Stimulated activated CD4-positive, alpha-beta T cell treated with anti-CD3 and anti-CD28 coated beads, TNF-alpha, amount 100 ng/mL, for 1 hour (primary cell): ENCODE data around the gene LRIG1.

Experiments
- DNase-seq, 3 donors: peaks; one replicate each; pipeline ENCODE4 v3.0.0-alpha.2; 2020; ENCODE audit warnings: low read depth in 3 of 3, low spot score in 1 of 3

Gene LRIG1

DNA sequence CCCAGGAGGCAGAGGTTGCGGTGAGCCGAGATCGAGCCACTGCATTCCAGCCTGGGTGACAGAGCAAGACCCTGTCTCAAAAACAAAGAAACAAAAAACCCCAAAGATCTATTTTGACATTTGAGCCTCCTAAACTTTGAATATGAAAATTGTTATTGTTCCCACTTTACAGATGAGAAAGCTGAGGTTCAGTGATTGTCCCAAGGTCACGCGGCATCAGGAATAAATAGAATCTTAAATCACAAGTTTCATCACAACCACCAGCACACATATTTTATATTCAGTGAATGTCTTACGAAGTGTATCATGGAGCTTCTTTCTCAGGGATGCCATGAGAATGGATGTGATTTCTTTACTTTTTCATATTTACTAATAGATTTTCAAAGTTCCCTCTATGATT lies 5.3 kb upstream of the LRIG1 start:
- DNase-seq: no peak

DNA sequence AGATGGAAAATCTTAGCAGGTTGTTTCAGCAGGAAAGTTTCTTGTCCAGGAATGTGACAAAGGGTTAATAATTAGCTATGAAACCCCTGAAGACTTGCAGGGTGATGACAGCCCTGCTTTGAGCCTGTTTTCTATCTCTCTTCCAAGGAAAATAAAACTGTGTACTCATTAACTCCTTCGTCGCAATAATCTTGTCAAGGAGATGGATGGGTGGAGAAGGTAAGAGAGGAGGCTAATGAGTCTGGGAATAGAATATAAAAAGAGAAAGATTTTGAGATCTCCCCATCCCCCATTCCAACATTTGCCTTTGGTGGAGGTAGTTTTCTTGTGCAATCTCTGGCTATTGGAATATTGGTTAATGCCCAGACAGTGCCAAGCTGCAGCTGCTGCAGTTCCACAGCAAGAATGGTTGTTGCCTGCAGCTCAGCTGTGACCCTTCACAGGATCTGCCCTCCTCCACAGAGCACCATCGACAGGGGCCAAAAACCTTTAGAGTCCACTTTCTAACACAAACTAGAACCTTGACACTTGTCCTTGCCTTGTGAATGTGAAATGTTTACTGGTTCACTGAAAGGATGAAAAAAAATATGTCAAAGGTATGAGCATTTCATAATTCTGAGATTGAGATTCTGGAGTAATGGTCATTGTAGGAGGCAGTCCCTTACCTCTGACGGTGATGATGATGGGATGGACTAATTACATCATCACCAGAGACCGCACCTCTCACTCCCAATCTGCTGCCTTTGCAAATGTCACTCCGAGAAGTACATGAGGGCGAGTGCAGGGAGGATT lies 4.2 kb upstream of the LRIG1 start:
- no peak for DNase-seq

DNA sequence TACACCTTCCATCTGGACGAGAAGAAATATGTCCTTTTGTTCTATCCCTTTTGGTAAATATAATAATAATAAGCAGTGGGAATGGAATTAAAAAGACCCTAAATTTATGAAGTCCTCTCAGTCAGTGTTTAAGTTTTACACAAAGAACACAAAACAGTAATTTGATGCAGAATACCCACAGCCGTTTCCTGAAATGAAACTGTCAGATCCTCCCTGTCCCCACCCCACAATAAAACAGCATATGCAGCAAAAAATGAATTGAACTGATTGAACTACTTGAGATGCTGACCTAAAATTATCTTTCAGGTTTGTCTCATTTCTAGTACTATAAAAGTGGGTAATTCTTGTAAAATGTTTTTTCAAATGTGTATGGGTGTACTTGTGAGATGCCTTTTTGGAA lies 2.2 kb upstream of the LRIG1 start:
- no peak for DNase-seq

DNA sequence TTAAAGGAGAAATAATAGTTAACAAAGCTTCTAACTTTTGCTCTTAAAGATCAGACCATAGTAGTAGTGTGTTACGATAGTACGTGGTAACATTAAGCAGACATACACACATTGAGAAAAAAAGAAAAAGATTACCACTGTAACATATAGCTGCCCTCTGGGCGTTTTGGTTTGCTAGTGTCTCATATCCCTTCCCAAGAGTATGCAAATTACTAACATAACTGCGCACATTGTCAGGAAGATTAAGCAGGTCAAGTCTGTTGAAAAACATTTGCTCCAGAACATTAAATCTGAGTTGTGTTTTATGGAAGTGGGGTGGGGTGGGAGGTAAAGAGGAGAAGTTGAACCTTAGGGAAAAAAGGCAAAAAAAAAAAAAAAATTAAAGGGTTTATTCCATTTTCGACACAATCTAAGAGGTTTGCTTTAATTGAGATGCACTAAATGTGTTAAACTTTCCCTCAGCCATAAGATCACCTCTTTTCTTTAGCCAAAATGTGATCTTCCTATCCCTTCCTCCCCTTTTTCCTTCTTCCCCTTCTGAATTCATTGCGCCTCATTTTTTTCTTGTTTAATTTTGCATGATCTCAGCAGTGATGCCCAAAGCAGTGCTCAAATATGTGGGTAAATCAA lies 1.5 kb upstream of the LRIG1 start:
- DNase-seq: no peak

DNA sequence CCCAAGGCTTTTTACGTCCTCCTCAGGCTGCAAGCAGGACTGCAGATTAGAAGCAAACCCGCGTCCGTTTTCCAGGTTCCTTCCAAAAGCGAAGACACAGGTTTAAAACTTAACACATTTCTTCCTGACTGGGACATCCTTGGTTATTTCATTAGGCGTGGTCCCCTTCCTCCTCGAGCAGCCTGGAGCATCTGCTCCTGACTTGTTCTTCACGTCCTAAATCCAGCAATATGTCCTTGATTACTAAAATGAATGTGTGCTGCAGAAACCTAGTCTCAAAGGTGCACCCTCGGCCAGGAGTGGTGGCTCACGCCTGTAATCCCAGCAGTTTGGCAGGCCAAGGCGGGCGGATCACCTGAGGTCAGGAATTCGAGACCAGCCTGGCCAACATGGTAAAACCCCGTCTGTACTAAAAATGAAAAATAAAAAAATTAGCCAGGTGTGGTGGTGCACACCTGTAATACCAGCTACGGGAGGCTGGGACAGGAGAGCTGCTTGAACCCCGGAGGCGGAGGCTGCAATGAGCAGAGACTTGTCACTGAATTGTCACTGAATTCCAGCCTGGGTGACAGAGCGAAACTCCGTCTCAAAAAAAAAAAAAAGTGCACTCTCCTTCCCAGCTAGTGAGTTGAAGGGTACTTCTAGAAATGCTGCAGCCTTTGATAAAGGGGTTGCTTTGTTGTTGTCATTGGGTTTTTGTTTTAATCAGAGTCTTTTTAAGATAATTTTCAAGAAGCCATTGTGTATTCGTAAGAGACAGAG lies 842 bp upstream of the LRIG1 start:
- DNase-seq: no peak

DNA sequence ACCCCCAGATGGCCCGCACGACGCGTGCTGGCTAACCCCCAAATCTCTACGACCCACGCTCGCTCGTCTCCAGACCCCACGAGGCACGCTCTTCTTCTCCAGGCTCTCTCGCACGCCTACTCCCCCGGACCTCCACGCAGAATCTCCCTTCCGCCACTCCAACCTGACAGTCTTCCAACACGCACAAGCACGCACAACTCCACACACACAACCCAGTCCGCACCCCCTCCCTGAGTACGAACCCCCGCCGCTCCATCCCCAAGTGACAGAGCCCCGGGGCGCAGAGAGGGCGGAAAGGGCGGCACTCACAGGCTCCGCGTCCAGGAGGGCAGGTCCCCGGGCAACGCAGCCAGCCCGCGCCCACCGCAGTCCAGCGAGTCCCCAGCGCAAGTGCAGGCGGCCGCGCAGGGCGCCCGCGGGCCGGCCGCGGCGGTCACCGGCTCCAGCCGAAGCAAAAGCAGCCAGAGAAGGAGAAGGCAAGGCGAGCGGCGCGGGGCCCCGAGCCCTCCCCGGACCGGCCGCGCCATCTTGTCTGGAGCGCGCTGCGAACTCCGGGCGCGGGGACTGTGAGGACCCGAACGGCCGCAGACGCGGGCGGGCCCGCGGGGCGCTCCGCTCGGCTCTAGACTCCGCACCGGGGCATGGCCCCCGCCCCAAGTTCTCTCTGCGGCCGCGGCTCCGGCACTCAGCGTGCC lies 794 bp downstream of the LRIG1 start:
- DNase-seq: peak in 1 of 3 donors; percentile 21

DNA sequence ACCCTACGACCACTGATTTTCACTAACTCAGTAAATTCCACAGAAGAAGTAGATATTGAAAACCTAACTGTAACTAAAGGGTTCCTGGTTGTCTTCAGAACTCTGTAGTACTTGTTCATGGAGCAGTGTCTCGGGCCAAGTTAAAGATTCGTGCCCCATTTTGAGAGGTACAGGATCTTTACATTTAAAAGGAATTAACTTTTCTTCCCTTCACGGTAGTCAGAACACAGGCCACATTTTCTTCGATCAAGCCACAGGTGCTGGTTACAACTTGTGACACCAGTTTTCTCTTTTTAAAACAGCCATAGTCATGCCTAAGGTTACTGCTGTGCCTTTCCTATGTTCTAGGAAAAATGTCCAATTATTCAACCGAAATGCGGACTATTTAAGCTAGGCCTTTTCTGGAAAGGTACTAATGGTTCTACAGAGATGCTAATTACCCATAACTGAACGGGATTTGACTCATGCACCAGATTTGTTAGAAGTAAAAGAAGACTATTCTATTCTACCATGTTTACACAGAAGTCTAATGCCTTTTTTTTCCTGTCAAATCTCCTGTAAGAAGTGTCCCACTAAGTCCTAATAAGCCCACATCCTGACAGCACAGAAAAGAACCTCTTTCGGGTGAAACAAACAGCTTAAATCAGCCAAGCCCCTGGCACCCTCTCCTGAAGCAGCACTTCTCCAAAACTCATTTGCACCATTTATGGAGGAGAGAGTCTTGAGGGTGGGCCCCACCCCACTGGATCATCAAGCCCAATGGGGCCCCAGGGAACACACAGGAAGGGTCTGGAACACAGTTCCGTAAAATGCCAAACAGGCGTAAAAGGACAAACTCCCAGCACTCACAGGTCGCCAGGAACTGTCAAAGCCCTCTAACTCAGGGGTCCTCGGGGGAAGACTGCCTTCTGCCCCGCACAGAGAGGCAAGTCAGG lies 1.9 kb downstream of the LRIG1 start:
- no peak for DNase-seq

DNA sequence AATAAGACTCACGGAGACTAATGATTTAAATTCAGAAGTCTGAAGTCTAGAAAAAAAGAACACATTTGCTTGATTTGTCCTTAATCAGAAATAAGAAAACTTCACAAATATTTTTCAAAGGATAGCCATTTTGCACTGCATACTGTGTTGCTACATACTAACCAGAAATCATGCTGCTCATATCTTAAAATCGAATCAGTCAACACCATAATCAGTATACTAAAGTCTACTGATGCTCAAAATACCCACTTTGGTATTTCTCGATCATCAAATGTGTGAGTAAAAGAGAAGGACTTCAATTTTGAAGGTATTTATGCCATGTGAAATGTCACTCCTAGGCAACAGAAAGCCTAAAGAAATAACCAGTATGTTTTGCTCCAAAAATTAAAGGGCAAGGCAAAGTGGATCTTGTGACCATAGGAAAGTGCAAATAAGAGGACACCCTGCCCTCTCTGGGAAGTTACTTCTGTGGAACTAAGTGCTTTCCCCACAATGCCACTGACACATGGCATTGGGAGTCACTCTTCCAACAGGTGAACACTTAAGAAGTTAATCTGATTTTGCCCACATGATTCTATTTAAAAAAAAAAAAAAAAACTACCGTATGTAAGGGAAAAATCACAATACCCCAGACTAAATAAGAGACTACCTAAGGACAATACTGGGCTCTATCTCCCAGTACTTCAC lies 2.7 kb downstream of the LRIG1 start:
- no peak for DNase-seq

DNA sequence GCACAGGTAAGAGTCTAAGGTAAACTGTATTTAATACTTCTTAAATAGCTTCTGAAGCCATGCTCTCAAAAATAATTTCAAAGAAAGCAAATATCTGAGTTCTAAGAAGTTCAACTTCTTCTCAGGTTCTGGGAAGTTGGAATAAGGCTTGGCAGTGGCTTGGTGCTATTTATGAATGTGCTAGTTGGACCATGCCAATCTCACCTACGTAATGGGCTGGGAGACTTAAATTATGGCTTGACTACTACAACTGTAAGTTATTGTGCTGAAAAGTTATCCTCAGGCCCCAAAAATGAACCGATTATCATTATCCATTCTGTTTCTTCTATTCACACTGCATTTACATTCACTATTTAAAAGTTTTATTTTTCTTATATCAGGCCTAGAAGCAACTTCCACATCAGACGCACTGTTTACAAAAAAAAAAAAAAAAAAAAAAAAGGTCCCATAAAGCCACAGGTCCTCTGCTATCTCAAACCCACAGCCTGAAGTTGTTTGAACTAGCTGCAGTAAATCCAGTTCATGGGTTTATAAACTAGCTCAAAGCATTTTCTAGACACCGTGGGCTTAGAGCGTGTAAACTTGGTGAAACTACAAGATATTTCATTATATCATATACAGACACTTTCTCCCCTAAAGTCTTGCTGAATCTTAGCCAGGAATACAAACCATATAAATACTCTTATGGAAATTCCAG lies 3.4 kb downstream of the LRIG1 start:
- no peak for DNase-seq

DNA sequence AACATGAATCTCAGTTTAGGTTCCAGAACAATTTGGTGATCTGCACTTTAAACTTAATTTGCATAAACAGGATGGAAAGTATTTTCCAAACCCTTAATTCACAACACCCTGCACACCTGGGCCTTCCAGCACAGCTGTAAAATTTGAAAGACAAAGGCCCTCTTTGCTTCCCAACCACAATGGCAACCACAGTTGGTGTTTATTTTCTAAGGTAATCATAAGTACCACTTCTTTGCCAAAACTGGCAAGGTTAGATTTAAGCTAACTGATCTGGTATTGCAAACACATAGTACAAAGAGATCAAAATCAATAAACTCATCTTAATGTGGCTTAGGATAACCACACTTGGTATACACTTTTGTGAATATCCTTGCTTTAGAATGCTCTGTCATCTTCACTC lies 4.1 kb downstream of the LRIG1 start:
- no peak for DNase-seq

DNA sequence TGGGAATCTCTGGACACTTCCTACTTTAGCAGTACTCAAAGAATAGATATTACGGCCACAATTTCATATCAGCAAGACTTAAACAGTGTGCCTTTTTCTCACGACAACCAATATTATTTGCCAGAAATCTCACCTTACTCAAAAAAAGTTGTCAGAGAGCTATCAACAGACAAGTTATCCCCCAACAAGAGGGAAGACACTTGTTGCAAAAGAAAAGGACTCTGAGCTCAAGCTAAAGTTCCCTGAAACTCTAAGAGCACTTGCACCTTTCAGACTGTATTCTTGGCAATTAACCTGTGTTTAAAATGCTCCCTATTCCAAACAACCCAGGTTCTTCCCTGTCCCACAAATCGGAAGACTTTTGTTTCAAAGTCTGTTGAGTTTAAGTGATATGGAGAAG lies 4.5 kb downstream of the LRIG1 start:
- no peak for DNase-seq

DNA sequence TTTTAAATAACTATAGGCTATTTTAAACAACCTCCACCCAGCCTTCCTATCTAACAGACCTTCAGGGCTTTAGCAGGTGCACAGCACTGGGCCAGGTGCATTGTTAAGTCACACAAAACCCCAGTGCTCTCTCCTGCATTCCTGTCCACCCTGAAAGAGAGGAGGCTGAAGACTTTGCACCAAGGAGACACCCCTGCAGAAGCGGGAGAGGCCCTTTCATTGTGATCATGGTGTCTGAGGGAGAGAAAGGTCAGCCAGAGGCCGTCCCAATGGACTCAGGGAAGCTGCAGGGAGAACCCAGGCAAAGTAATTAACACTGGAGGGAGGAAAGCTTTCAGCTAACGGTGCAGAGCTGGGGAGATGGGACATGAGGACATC lies 5.2 kb downstream of the LRIG1 start:
- DNase-seq: no peak

DNA sequence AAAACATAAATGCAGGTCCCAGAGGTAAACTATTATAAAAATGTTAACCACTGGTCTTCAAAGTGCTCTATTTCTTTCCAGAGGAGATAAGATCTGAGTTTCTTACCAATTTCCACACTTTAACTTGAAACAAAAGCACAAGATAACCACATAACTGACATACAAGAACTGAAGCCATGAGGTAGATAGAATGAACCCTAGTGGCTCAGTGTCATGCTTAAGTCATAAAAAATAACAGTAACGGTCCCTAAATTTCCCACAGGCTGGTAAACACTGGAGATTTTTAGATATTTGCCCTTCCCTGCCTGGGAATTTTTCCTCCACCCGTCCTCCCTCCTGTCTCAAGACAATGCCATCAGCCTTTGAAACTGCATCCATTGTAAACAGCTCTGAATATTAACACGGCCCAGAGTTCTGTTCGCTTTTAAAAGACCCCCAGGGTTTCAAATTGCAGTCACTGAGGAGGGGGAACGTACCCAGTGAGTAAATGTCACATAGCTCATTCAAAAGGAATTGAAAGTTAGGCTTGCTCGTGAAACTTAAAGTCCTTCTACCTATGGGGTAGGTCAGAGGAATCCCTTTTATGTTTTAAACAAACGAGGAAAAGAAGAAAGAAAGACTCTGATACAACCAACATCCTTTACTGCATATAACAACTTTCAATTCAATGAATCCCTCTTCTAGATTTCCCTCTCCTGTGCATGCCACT lies 5.7 kb downstream of the LRIG1 start:
- no peak for DNase-seq

DNA sequence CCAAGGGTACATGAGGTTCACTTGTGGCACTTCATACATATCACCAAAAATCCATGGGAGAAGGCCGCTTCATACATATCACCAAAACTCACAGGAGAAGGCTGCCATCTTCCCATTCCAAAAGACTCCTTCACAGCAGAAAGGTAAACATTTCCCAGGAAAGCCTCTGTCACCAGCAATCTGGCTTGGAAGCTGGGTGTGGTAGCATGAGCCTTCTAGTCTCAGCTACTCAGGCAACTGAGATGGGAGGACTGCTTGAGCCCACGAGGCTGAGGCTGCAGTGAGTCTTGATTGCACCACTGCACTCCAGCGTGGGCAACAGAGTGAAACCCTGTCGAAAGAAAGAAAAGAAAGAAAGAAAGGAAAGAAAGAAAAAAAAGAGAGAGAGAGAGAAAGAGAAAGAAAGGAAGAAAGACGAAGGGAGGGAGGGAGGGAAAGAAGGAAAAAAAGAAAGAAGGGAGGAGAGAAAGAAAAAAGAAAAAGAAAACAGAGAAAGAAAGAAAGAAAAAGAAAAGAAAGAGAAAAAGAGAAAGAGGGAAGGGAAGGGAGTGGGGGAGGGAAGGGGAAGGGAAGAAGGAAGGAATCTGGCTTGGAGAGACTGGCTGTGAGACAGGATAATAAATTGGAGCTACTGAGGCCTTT lies 7.2 kb downstream of the LRIG1 start:
- DNase-seq: no peak

DNA sequence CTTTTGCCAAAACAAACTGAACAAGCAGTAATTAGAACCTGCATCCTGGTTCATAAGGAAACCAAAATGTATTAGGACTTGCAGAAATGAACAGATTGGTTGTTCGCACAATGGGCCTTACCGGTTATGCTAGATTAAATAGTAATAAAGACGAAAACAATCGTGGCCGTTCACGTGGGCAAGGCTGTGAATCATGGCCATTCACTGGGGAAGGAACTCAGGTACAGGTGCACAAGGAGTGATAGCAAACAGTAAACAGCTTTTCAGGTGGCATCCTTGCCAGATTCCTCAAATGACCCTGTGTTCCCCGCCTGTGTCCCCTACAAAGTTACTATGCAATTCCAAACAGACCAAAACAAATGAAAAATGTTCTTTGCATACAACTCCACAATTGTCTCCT lies 8.2 kb downstream of the LRIG1 start:
- no peak for DNase-seq

DNA sequence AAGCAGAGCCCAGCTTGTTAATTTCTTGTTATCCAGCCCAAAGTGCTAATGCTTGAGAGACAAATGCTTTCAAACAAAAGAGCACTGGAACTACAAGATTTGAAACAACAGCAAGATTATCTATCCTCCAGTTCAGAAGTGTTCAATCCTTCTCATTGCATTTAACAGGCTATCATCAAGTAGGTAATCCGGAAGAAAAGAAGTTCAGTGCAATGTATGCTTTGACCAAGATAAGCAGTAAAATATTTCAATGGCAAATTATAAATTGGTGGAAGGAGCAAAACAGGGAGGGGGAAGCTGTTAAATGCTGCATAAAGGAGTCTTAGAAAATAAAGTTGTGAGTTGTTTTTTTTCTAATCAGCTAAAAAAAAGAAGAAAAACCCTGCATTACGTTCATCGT lies 8.8 kb downstream of the LRIG1 start:
- DNase-seq: no peak

DNA sequence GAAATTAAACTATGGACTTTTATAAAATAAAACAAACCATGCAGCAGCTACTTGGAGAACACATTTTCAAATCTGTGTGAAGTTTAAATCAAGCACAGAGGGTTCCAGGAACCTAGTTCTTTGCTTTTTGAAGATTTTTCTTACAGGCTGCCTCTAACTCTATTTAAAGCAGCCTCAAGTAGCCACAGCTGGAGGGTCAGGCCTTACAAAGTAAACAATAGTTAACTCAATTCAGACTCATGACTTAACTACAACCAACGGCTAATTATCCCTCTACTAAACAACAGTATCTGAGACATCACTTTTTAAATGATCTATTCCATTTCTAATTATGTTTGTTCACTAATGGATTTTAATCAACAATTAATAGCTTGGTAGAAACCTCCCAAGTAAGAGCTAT lies 9.8 kb downstream of the LRIG1 start:
- no peak for DNase-seq

DNA sequence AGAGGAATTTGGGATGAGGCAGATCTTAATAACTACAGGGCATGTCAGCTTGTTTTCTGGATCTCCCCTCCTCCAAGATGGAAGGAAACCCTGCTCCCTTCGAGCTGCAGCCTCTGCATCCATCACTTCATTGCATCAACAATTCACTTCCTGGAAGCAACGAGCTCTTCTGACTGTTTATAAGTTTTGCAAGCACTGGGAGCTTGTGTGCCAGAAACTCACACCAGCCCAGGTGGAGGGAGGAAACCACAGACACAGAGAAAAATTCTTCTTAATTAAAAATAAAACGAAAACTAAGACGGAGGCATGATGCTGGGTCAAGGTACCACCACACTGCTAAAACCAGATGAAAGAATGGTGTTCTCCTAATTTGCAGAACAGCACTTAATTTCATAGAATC lies 10.6 kb downstream of the LRIG1 start:
- DNase-seq: no peak
